Measurements from ENCODE around the gene GNMT. TPM values are rescaled to one million over a fixed set of nuclear protein-coding genes. Genes with fewer than 3 reads are reported as not detected.

GNMT gene
- total RNA-seq, 4 donors from 2014 or later = 2.6 to 3.6 (median 2.6) TPM; not detected in 1

- Histone ChIP-seq H3K27ac (peak overlapping the region; percentile 60 to 94 (median 88)), H3K9me3 (no peaks in the 10 kb centered on the region), H3K36me3 (no peaks in the 10 kb centered on the region), H3K4me1 (peaks cover 0 to 43% (median 11%) of the 10 kb centered on the region in 3 donors), H3K4me3 (peak overlapping the region; percentile 62 to 97), H3K27me3 (no peaks in the 10 kb centered on the region)
- peak; percentile 40 for ATAC-seq
- TF ChIP-seq POLR2A (IDR thresholded peaks at IDR 0.05) = no peak
- no peak for TF ChIP-seq CTCF (IDR thresholded peaks at IDR 0.05)
- no peak for TF ChIP-seq POLR2AphosphoS5 (IDR thresholded peaks at IDR 0.05)
- no peak for TF ChIP-seq EP300 (IDR thresholded peaks at IDR 0.05)
- WGBS, 2 donors (ENCODE audit: low coverage in 1 of 2) = no CpG with 5 or more reads among the region's 28 CpGs
These were observed 17.9 kb downstream of the GNMT start for GRCh38 chr6:42978487-42978838.

DNA sequence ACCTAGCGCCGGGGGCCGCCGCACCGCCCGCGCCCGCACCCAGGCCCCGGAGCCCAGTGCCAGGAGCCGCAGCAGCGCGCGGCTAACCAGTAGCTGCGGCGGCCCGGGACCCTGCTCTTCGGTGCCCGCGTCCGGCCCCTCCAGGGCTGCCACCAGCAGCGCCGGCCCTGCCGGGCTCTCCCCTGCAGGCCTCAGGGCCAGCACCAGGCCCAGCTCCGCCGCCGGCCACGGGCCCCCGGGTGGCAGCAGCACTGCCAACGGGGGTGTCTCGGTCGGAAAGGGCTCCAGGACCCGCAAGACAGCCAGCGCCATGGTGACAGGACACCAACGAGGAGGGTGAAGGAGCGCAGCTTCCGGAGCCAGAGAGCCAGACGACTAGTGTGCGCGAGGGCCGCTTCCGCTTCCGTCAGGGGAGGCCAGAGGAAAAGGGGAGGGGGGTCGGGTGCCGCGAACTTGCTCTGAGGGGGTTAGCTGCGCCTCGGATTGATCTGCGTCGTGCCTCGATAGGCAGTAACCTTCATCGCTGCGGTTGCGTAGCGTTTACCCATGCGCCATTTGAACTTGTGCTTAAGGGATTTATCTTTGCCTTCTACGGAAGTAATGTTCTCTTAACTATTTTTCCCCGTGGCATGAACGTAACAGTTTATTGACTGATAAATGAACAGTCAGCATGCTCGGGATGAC lies 18.4 kb downstream of the GNMT start, which contains the start of gene PEX6:
PEX6 (minus strand) TSS at position 343 of the 684 bp plus-strand sequence; CDS start at position 312, 31 bp downstream.
- Histone ChIP-seq H3K4me3 (peak within 1 kb of the TSS; percentile 62 to 97), H3K27ac (peak within 1 kb of the TSS; percentile 60 to 94 (median 88)), H3K9me3 (no peaks in the 10 kb centered on the region), H3K27me3 (no peaks in the 10 kb centered on the region), H3K4me1 (peaks cover 0 to 48% (median 15%) of the 10 kb centered on the region in 3 donors), H3K36me3 (no peaks in the 10 kb centered on the region)
- TF ChIP-seq CTCF (IDR thresholded peaks at IDR 0.05) = peak in 1 of 4 experiments; percentile 3
- TF ChIP-seq POLR2A (IDR thresholded peaks at IDR 0.05) = peak in 1 of 2 donors; percentile 68
- TF ChIP-seq EP300 (IDR thresholded peaks at IDR 0.05) = no peak
- peak; percentile 52 for TF ChIP-seq POLR2AphosphoS5 (IDR thresholded peaks at IDR 0.05)
- peak; percentile 90 for ATAC-seq
- WGBS, 2 donors (ENCODE audit: low coverage in 1 of 2) = 0 to 1% methylated on average over 15 to 21 of the region's 59 CpGs

DNA sequence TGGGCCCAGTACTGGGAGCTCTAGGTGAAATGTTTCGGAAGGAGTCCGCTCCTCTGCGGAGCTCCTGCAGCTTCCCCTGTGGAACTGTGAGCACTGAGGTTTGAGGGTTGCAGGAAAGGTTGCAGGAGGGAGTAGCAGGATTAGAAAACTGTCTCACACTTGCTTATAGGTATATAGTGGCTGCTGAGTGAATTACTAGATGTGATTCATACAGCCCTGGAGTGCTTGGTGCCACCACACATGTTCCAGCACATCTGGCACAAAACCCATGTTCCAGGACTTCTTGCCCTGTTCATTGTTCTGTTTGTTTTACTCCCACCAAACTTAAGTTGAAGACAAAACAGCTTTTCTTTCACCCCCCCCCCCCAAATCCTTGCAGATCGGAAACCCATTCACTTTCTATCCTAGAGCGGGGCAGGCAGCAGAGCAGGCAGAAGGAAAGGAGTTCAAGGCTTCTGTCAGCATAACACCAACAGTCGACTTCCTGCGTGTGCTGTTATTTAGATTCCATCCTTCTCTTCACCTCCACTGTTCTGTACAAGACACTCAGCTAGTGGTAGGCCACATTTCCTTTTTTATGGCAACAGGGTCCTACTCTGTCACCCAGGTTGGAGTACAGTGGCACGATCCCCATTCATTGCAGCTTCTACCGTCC lies 19.1 kb downstream of the GNMT start:
- 32 to 45% methylated on average over 4 to 6 of the region's 9 CpGs for WGBS, 2 donors (ENCODE audit: low coverage in 1 of 2)
- H3K9me3 ChIP-seq = no peaks in the 10 kb centered on the region
- peak; percentile 3 for ATAC-seq
- H3K27ac ChIP-seq = peak overlapping the region; percentile 60 to 94 (median 88)
- no peaks in the 10 kb centered on the region for H3K36me3 ChIP-seq
- H3K27me3 ChIP-seq = no peaks in the 10 kb centered on the region
- peak overlapping the region; percentile 62 to 97 for H3K4me3 ChIP-seq
- H3K4me1 ChIP-seq = peaks cover 0 to 48% (median 15%) of the 10 kb centered on the region in 3 donors
- TF ChIP-seq POLR2AphosphoS5 (IDR thresholded peaks at IDR 0.05) (no peak), CTCF (IDR thresholded peaks at IDR 0.05) (no peak), EP300 (IDR thresholded peaks at IDR 0.05) (no peak), POLR2A (IDR thresholded peaks at IDR 0.05) (no peak)

GRCh38 chr6:42981836-42982235 lies 21.3 kb downstream of the GNMT start:
- WGBS, 2 donors (ENCODE audit: low coverage in 1 of 2) = 79 to 89% methylated on average over 4 to 5 of the region's 5 CpGs
- no peak overlapping the region for H3K27ac ChIP-seq
- no peaks in the 10 kb centered on the region for H3K36me3 ChIP-seq
- peaks cover 0 to 60% (median 31%) of the 10 kb centered on the region in 3 donors for H3K4me1 ChIP-seq
- H3K9me3 ChIP-seq = no peaks in the 10 kb centered on the region
- no peak for ATAC-seq
- H3K4me3 ChIP-seq = no peak overlapping the region
- TF ChIP-seq CTCF (IDR thresholded peaks at IDR 0.05) = no peak
- no peak for TF ChIP-seq POLR2AphosphoS5 (IDR thresholded peaks at IDR 0.05)
- no peak for TF ChIP-seq EP300 (IDR thresholded peaks at IDR 0.05)
- TF ChIP-seq POLR2A (IDR thresholded peaks at IDR 0.05) = no peak
- no peaks in the 10 kb centered on the region for H3K27me3 ChIP-seq

Data from gastroesophageal sphincter (tissue), 4 donors.